T-helper 2 cell treated with Interferon-gamma antibody and Interleukin-4, amounts not matched to agents 100 ng/mL and 5 ng/mL, for 36 hours (primary cell): ENCODE results near the gene DAZAP1. TPM values are rescaled to one million over a fixed set of nuclear protein-coding genes. Genes with fewer than 3 reads are reported as not detected.
"Not testable (repeated sequence)": the region's sequence is repeated elsewhere in the genome, so short reads cannot be mapped to it uniquely, and the experiment has no call there.

Experiments used
- intact Hi-C: fragments of 100-400 bp; cut with micrococcal nuclease; formaldehyde crosslinking; loops from one replicate; pipeline ENCODE4 v1.15.1; 2023
- total RNA-seq: library from RNA; stranded (reverse); gene quantifications from 2 replicates; pipeline ENCODE4 v1.2.3, GENCODE V29; 2022

DAZAP1 gene
- total RNA-seq, 1 donor from 2014 or later: 250 TPM

DNA sequence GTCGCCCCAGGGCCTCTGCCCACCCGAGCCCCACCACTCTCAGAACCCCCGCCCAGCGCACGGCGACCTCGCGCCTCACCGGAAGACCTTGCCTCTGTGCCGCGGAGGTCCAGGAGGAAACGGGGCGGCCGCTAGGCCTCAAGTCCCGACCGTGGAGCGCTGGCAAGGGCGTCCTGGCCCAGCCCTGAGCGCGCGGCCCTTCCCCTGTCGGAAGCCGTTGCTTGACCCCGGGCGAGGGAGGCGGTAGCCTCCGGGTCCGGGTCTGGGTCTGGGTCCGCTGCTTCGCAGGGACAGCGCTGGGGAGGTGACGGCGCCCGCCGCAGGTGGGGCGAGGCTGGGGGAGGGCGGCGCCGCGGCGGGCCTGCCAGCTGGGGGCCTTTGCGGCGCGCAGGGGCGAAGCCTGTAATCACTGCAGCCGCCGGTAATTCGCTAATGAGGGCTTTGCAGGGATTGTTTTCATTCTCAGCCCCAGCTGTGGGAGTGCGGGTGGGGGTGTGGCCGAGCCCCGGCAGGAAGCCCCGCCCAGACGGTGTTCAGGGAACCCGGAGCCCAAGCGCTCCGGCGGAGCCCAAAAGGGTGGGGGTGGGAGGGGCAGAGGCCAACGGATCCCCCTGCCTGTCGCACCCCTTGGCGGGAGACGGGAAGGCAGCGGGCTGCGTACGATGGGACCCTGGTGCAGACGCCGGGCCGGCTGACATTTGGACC, 63.1 kb downstream of the DAZAP1 start:
- intact Hi-C loops: loop anchor here (2.0 to 5.0 kb wide), 2 partner anchors 32 to 42 kb away; partner anchors contain the start of genes ADAMTSL5 and RPS15

DNA sequence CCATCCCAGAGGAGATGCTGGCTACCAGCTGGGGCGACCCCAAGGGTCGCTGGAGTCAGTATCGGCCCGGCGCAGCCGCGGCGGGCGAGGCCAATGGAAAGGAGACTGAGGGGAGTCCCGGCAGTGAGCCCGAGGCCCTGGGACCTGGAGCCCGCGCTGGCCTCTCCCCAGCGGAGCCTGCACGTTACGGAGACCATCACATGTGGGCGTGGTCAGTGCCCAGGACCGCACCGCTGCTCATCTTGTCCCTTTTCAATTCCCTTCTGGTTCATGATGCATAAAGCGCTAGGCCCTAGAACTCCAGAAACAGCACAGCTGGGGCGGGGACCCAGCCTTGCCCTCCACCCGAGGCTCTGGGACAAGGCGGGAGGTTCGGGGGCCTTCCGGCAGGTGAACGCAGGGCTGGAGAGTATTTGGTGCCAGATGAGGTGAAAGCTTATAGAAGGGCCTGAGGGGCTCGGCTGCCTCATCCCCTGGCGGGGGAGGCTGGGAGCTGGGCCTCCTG, 63.7 kb downstream of the DAZAP1 start:
- intact Hi-C loops: loop anchor here (2.0 to 5.0 kb wide), 2 partner anchors 32 to 41 kb away; partner anchors contain the start of genes ADAMTSL5 and RPS15

DNA sequence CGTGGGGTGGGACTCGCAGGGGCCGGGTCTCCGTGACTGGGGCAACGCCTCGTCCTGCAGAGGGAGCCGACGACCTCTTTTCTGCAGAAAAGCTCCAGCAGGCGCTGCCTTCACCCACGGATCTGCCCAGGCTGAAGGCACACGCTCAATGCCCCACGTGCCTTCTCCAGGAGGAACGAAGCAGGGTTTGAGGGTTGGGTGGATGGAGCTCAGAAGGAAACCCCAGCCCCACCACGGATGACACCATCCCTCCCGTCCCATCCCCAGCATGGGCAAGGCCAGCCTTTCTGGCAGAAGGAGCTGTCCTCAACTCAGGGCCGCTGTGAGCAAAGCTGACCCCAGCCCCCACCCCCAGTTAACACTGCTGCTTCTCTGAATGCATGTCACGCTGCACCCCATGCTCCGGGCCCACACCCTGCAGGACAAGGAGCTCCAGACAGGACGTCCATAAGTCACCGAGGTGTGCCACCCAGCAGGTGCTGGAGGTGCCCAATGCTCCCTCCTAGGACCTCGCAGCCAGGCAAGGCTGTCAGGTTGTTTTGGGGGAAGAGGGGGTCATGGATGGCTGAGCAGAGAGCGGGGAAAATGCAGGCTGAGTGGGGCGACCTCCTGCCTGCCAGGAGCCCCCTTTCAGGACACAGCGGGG, 64.3 kb downstream of the DAZAP1 start:
- intact Hi-C loops: loop anchor here (2.0 to 5.0 kb wide), 2 partner anchors 33 to 41 kb away; partner anchors contain the start of genes ADAMTSL5 and RPS15

DNA sequence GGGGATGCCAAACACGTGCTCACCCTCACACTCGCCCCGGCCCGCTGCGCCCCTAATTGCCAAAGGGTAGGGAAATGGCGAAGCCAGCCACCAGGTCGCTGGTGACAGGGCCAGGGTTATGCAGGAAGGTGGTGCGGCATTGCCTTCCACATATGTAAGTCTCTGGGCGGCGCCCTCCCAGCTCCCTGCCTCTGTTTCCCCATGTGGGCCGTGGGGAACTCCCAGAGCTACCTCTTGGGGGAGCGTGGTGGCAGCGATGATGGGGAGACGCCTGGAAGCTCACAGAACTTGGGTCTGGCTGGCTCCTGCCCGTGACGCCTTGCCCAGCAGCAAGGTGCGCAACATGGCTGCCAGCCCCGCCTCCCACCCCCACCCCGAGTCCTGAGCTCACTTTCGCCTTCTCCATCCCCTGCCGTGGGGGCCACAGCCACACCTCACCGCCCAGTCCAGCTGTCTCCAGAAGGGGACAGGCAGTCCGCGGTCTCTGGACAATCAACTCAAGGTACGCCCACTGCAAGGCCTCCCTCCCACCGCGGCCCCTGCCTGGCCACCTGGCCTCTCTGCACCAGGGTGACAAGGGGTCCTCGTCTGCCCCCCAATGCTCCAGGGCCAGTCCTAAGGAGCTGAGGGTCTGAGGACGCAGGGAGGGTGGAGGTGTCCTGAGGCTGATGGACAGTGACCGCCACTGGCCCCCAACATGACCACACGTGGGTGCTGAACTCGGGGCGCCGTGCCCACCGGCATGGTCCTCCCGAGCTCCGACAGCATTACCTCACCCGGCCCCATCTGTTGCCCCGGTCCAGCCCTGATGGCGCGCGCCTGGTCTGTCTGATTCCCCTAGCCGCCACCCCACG, 65.1 kb downstream of the DAZAP1 start:
- intact Hi-C loops: loop anchor here (5.0 kb wide), 1 partner anchor 40 kb away; the partner anchor contains the start of gene ADAMTSL5

DNA sequence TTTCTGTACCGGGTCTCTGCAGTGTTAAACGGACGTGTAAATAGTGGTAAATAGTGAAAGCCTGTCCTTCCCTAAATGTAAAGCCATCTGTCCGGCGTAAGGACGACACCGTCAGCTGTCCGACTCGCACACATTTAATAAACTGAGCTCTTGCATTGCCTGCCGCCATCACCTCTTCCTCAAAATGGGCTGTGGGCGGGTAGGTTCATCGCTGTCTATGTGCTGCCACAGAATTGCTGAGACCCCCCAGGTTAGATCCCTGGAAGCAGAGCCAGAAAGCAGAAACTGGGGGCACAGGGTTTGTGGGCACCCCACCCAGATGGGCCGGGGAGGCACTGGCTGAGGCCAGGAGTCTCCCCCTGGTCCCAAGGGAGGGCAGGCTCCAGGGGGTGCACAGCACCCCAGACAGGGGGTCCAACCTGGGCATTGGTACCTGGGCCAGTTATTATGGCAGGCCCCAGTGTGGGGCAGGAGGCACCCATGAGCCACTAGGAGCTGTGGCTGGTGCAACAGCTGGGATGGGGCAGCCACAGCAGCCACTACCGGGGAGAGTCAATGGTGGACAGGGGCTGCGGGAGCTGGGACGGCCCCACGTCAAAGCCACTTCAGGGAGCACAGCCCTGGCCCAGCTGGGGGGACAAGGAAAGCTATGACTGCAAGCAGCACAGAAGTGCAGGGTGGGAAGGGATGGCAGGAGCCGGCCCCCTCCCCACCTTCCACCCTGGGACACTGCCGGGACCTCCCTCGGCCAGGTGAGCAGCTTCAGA, 65.9 kb downstream of the DAZAP1 start:
- intact Hi-C loops: loop anchor here (5.0 kb wide), 1 partner anchor 39 kb away; the partner anchor contains the start of gene ADAMTSL5

DNA sequence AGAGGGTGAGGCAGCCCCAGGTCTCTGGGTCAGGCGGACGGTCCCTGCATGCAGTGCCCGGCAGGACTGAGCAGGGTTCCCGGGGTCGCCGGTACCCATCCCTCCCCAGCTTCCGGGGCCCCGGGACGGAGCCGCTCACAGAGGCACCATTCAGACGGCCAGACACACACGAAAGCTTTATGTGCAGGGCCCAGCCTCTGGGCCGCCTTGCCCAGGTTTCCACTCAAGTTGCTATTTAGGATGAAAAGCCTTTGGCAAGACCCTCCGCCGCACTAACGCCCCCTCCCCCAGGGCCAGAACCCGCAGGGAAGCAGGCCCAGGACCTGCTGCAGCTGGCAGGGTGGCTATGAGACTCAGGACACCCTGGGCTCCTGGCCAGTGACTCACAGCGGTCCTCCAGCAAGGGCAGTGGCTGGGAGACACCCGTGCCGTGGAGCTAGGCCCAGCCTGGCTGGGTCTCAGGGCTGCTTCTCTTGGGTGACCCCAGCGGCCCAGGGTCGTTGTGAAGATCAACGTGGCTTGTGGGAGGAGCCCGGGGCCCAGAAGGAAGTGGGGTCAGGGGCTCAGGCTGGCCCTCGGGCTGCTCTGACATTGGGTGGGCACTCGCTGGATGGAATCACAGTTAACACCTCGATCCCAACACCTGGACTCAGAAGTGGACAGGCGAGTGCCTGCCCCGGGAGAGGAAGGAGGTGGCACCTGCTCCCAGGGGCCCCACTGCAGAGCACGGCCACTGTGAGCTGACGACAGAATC, 66.8 kb downstream of the DAZAP1 start:
- intact Hi-C loops: loop anchor here (5.0 kb wide), 1 partner anchor 38 kb away; the partner anchor contains the start of gene ADAMTSL5

DNA sequence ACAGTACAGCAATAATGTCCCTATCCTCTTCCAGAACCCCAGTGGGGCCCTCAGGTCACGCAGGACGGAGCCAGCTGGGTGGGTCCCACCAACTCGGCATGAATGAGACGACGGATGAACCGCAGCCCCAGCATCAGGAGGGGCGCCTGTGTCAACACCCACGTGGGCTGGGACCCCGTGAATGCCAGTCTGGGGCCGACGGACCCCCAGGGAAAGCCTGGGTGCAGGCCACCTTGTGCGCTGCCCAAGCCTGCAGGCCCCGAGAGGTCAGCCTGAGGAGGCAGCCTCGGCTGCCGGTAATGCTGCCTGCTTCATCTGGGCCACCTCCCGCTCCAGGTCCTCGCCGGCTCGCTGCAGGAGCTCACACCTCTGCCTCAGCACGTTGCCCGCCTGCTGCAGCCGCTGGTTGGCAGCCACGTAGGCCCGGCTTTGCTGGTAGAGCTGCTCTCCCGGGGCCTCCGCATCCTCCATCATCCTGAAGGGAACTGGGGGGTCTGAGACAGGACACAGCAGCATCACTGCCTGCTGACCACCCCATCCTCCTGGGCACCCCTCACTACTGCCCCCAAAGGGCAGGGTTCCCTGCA, 67.5 kb downstream of the DAZAP1 start:
- intact Hi-C loops: loop anchor here (5.0 kb wide), 1 partner anchor 37 kb away; the partner anchor contains the start of gene ADAMTSL5

DNA sequence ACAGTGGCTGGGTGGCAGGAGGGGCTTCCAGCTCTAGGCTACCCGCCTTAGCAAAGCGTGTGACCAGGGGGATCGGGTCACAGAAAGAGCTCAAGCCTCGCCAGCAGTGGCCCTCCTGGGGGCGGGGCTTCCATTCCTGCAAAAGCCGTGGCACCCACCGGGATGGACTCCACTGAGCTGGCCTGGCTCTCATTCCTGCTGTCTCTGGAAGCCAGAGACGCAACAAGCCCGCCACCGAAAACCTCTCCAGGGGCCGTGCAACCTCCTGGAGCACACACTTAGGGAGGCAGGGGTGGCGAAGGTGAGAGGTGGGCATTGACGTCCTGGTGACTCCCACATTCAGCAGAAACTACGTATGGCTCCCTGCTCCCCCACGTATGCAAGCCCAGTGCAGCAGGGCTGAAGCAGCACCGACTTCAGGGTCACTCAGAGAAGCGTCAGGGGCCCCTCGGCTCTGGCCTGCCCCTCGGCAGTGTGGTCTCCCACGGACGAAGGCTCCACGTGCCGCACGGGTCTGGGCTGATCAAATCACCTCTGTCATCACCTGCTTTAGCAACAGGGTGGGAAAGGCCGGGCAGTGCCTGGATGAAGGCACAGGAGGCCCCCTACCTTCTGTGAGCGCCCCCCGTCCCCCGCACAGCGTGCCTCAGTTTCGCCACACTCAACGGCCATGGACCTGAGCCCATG, 68.5 kb downstream of the DAZAP1 start:
- intact Hi-C loops: no loop called here

DNA sequence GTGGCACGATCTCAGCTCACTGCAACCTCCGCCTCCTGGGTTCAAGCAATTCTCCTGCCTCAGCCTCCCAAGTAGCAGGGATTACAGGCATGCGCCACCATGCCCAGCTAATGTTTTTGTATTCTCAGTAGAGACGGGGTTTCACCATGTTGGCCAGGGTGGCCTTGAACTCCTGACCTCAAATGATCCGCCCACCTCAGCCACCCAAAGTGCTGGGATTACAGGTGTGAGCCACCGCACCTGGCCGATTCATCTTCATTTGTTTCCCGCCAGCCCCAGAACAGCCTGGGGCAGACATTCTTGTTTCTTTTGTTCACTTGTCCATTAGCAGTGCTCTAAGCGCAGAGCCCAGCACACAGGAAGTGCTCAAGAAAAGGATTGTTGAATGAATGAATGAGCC, 69.7 kb downstream of the DAZAP1 start:
- intact Hi-C loops: not testable (repeated sequence)

DNA sequence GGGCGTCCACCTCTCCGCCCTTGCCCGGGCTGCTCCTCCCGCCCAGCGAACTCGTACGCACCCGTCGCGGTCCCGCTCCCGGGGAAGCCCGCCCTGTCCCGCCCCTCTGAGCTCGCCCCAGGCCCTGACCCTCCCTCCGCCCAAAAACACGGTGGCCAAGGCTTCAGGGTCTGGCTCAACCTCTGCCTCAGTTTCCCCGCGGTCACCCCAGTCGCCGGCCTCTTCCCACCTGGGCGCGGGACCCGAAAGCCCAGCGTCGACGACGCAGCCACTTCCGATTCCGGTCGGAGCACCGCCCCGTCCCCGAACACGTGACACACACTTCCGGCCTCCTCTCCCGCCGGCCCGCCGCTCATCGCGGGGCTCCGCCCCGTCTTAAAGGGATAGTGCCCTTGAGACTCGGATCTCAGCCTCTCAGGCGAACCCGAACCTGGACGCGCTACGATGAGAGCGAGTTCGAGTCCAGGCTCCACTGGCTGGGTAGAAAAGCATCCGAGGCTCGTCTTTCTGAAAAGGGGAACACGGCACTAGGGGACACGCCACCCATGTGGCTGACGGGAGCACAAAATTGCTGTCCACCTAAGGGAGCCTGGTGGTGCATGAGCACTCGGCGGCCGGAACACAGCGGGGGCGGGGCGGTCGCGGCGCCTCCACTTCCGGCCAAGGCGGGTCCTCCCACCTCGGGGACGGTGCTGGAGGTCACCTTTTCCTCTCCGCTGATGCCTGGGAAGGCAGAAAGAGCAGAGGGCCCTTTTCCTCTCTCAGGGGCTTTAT, 71.7 kb downstream of the DAZAP1 start, which contains the start of gene C19orf25:
Gene C19orf25 (minus strand): TSS at position 282 of the 774 bp plus-strand sequence. CDS start 312 bp downstream, outside the sequence.
- intact Hi-C loops: loop anchor here (1.0 kb wide), 1 partner anchor 11 kb away; the partner anchor contains the start of gene PCSK4

DNA sequence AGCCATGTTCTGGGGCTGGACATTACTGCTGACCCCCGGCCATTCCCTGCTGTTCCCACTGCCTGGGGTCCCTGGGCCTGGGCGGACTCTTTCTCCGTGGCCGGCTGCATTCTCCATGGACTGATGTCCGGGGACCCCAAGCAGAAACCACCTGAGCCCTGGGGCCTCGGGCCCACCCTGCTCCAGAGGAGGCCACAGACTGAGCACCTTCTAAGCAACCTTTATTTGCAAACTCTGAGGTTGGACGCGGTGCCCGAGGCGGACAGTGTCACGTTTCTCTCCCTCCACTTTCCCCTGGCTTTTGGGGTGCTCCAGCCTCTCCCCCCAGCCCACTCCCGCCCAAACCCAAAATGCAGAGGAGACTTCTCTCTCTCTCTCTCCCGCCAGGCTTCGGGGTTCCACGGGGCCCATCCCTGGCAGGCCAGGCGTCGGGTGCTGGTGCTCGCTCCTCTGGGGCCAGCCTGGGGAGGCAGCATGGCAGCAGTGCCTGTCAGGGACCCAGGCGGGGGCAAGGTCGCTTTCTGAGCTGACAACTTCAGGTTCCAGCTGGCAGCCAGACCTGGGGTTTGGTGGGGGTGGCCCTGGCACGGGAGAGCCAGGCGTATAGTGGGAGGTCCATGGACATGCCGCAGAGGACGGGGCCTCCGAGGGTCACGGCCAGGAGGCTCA, 74.0 kb downstream of the DAZAP1 start:
- intact Hi-C loops: no loop called here

DNA sequence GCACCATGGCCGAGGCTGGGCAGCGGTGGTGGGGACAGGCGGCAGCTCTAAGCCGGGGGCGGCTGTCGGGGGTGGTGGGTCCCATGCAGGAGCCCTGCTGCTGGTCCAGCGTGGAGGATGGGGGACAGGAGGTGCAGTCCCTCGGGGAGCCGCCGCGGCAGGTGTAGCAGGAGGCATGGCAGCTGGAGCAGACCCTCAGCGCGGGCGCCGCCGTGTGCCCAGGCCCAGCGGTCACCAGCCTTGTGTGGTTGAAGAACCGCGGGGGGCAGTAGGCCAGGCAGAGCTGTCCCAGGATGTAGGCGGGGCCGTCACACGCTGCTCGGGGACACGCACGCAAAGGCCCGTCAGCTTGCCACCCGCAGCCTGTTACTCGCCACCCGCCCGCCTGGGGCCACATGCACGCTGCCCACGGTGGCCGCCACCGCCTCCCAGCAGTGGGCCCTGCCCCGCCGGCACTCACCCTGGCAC, 74.5 kb downstream of the DAZAP1 start:
- intact Hi-C loops: no loop called here

DNA sequence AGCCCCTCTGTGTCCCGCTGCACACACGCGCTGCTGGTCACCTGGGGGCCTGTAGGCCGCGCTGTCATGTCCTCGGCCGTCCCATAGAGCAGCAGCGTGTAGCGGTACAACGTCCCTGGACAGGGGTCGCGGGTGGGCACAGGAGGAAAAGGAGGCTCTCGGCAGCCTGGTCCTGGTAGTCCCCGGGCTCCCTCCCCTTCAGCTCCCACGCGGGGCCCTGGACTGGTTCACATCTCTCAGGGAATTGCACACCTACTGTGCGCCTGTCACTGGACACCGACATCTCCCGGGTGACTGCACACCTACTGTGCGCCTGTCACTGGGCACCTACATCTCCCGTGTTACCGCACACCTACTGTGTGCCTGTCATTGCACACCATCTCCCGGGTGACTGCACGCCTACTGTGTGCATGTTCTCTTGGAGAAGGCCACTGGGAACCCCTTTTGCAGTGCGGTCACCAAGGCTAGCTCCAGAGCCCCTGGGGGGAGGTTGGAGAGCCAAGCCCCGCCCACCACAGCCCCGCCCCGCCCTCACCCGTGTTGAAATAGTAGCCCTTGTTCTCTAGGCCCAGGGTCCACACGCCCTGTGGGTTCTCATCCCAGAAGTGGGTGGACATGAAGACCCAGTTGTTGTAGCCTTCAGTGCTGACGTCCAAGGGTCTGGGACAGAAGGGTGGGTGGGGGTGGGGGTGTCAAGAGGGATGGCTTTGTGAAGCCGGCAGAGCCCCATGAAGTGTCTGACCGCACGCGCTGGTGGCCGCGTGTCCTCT, 75.2 kb downstream of the DAZAP1 start:
- intact Hi-C loops: no loop called here

DNA sequence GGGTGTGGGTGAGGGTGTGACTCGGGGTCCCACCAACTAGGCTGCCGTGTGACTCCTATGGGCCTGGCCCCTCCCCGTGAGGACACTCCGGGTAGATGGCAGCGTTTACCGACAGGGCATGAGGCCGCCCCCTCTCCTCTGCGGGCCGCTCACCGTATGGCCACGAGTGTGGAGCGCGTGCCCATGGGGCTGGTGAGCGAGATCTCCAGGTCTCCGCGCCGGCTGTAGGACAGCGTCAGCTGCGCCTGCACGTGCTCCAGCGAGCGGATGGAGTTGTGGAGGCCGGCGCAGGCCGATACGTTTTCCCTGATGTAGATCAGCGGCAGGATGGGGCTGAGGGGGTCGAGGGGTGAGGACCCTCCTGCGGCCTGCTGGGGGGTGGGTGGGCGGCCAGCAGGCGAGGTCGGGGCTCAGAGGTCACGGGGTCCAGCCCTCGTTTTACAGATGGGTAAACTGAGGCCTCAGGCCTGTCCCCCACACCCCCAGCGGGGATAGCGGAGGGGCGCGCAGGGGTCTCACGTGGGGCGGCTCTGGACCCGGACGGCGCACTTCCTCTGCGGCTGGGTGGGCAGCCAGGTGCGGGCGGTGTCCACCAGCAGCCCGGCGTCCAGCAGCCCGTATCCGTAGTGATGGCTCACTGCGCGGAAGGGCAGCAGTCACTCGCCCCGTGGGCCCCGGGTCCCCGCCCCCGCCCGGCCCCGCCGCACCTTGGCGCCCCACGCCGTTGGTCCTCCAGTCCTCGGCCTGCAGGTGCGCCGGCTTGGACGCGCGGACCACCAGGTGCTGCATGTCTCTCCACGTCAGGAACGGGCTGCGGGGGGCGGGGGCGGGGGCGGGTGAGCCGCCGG, 76.0 kb downstream of the DAZAP1 start:
- intact Hi-C loops: no loop called here

DNA sequence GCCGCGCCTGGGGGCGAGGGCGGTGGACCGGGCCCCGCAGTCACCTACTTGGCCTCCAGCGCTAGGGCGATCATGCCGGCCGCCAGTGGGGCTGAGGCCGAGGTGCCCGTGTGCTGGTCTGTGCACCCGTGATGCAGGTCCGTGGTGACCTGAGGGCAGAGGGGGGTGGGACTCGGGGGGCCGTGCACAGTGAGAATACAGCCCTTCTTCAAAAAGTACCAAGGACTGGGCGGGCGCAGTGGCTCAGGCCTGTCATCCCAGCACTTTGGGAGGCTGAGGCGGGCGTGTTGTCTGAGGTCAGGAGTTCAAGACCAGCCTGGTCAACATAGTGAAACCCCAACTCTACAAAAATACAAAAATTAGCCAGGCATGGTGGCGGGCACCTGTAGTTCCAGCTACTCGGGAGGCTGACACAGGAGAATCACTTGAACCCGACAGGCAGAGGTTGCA, 76.6 kb downstream of the DAZAP1 start:
- intact Hi-C loops: no loop called here
